Memory B cell (primary cell): ENCODE results near the gene KLHL2.
A peak's percentile ranks its signal among the peaks of the same experiment; 100 is the strongest.

ENCODE experiments used
- ATAC-seq: fragments of 150-1000 bp; cut with Tn5 transposase; 2 replicates; pipeline ENCODE4 v1.10.0; 2021; ENCODE audit warnings: low read depth, mild to moderate bottlenecking, moderate library complexity
- DNase-seq, 2 donors: peaks; one replicate each; pipeline ENCODE4 v3.0.0; 2022; ENCODE audit warnings: low spot score in 2 of 2
- H3K27ac Mint-ChIP-seq: one replicate; pipeline ENCODE4 v1.8.0; 2022; ENCODE audit warnings: mild to moderate bottlenecking, moderate library complexity, mixed read lengths
- H3K27me3 Mint-ChIP-seq: one replicate; pipeline ENCODE4 v1.8.0; 2022; ENCODE audit warnings: mixed read lengths
- H3K36me3 Mint-ChIP-seq: one replicate; pipeline ENCODE4 v1.8.0; 2022; ENCODE audit warnings: mild to moderate bottlenecking, mixed read lengths
- H3K4me1 Mint-ChIP-seq: one replicate; pipeline ENCODE4 v1.8.0; 2022; ENCODE audit warnings: mixed read lengths
- H3K4me3 Mint-ChIP-seq: one replicate; pipeline ENCODE4 v1.8.0; 2022; ENCODE audit warnings: mild to moderate bottlenecking, moderate library complexity, mixed read lengths
- H3K9me3 Mint-ChIP-seq: one replicate; pipeline ENCODE4 v1.8.0; 2022; ENCODE audit warnings: mixed read lengths

Gene KLHL2

DNA sequence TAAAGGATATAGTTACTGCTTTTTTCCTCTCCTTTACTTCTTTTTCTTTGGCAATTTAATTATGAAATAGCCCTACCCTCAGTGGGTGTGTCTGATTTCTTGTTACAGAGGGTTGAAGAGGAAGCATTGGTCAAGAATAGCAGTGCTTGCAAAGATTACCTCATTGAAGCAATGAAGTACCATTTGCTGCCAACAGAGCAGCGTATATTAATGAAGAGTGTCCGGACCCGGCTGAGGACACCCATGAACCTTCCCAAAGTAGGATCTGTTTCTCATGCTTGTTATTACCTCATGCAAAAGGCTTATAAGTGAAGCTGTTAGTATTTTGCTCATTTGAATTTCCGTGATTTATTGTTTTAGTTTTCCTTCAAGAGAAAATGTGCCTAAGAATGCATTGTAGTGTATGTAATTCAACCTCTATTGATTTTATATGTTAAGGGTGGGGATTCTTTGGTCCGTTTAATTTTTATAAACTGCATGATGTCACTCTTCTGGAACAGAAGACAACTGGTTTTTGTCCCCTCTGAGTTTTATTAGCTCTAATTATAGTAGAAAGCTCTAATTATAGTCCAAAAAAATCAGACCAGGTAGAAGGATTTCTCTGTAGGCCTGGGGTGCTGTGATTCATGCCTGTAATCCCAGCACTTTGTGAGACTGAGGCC lies 92.2 kb downstream of the KLHL2 start:
- H3K4me3 Mint-ChIP-seq: no peak overlapping the region
- H3K27me3 Mint-ChIP-seq: no peaks in the 10 kb centered on the region
- DNase-seq (no peak), ATAC-seq (no peak)
- peaks cover 19% of the 10 kb centered on the region for H3K4me1 Mint-ChIP-seq
- peaks cover 26% of the 10 kb centered on the region for H3K36me3 Mint-ChIP-seq
- H3K27ac Mint-ChIP-seq: no peak overlapping the region
- no peaks in the 10 kb centered on the region for H3K9me3 Mint-ChIP-seq

DNA sequence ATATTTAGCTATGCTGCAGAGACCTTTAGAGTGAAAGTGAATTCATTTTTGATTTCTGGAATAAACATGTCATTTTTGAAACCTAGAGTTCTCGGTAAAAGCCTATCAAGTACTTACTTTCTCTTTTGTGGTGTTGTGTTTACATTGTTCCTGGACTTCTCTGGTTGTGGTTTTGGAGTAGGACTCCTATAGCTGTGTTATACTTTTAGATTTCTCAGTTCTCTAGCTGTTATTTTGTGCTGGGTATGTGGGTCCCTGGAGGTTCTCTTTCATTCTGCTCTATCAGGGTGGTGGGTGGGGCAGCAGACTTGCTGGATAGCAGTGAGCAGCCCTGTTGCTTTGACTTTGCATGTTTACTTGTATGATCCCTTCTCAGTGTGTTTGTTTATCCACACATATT lies 94.5 kb downstream of the KLHL2 start:
- Mint-ChIP-seq H3K27me3 (no peaks in the 10 kb centered on the region), H3K9me3 (no peaks in the 10 kb centered on the region), H3K36me3 (peaks cover 25% of the 10 kb centered on the region), H3K27ac (peak overlapping the region; percentile 11), H3K4me1 (peaks cover 6% of the 10 kb centered on the region), H3K4me3 (peak overlapping the region; percentile 73)
- DNase-seq (no peak), ATAC-seq (peak; percentile 21)

DNA sequence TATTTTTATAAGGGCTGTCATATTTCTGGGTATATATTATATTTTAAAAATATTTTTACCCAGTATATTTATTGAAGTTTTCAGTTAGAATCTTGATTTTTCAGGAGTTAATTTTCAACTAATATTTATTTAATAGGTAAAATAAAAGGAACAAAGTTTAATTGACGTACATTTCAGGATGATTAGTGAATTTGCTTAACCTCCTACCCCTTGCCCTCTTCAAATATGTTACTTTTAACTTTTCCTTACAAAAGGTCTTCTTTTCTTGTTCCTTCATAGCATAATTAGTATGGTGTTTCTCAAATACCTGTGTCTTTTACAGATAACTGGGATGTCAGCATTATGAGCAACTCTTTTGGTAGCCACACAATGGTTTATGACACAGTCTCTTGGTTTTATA lies 95.3 kb downstream of the KLHL2 start:
- peaks cover 23% of the 10 kb centered on the region for H3K36me3 Mint-ChIP-seq
- H3K4me3 Mint-ChIP-seq: no peak overlapping the region
- no peaks in the 10 kb centered on the region for H3K9me3 Mint-ChIP-seq
- H3K27me3 Mint-ChIP-seq: no peaks in the 10 kb centered on the region
- no peak overlapping the region for H3K27ac Mint-ChIP-seq
- H3K4me1 Mint-ChIP-seq: peaks cover 6% of the 10 kb centered on the region
- ATAC-seq: no peak
- no peak for DNase-seq

DNA sequence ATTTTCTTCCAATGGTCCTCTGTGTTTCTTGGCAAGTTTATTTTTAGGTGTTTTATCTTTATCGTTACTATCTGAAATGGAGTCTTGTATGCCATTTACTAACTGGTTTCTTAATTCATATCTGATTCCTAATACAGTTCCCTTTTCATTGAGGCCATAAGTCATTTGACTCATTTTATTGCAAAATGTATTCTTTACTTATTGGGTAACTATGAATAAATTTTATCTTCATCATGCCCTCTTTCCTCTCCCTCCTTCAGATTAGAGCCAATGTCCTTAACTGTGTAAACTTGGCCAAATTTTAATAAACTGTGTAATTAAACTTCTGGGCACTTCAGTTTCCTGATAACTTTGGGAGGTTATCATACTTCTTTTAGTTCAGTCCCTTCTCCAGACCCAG lies 100.8 kb downstream of the KLHL2 start:
- Mint-ChIP-seq H3K9me3 (no peaks in the 10 kb centered on the region), H3K36me3 (peaks cover 30% of the 10 kb centered on the region), H3K4me1 (no peaks in the 10 kb centered on the region), H3K4me3 (no peak overlapping the region), H3K27ac (peak overlapping the region; percentile 31), H3K27me3 (no peaks in the 10 kb centered on the region)
- ATAC-seq (no peak), DNase-seq (no peak)

DNA sequence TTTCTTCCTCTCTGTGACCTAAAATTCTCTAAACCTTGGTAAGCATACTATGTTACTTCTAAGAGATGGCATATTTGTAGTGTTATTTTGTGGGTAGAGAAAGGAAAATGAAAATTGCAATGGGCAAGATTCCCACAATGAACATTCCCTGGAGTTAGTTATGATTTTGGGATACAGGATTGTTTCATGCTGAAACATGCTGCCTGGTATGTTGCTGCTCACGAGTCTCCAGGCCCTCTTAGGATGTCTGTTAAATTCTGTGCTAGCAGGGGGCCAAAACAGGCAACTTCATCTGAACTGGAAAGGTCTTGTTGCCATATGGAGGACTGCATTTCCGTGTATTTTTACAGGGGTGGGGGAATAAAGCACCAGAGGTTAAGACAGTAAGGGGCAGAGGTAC lies 101.2 kb downstream of the KLHL2 start:
- Mint-ChIP-seq H3K4me1 (no peaks in the 10 kb centered on the region), H3K27ac (peak overlapping the region; percentile 31), H3K27me3 (no peaks in the 10 kb centered on the region), H3K4me3 (no peak overlapping the region), H3K9me3 (no peaks in the 10 kb centered on the region), H3K36me3 (peaks cover 30% of the 10 kb centered on the region)
- DNase-seq: no peak
- ATAC-seq: no peak

DNA sequence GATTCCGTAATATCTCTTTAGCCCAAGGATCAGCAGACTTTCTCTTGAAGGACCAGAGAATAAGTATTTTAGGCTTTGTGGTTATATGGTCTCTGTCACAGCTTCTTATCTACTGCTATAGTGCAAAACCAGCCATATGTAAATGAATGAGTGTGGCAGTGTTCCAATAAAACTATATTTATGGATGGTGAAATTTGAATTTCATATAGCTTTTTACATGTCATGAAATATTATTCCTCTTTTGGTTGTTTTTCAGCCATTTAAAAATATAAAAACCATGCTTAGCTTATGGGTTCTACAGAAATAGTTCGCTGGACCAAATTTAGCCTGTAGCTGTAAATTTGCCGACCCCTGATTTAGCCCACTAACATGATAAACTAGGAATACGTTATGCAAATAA lies 102.1 kb downstream of the KLHL2 start:
- H3K36me3 Mint-ChIP-seq: peaks cover 32% of the 10 kb centered on the region

DNA sequence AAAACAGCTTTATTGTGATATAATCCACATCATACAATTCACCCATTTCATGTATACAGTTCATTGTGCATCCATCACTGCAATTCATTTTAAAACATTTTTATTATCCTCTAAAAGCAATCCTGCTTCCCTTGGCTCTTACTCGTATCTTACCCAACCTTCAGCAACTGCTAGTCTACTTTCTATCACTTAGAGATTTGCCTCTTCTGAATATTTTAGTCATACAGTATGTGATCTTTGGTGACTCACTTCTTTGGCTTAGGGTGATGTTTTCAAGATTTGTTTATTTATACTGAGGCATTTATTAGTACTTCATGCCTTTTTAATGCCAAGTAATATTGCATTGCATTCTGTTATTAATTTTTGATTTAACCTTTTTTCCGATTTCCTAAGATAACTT lies 105.1 kb downstream of the KLHL2 start:
- Mint-ChIP-seq H3K4me3 (no peak overlapping the region), H3K4me1 (no peaks in the 10 kb centered on the region), H3K9me3 (no peaks in the 10 kb centered on the region), H3K27me3 (no peaks in the 10 kb centered on the region), H3K36me3 (peaks cover 26% of the 10 kb centered on the region), H3K27ac (no peak overlapping the region)
- ATAC-seq (no peak), DNase-seq (no peak)

More for the DNA sequence above, 102.1 kb downstream of the KLHL2 start:
- Mint-ChIP-seq H3K9me3 (no peaks in the 10 kb centered on the region), H3K4me3 (no peak overlapping the region), H3K27me3 (no peaks in the 10 kb centered on the region), H3K4me1 (no peaks in the 10 kb centered on the region), H3K27ac (no peak overlapping the region)
- DNase-seq (no peak), ATAC-seq (no peak)

DNA sequence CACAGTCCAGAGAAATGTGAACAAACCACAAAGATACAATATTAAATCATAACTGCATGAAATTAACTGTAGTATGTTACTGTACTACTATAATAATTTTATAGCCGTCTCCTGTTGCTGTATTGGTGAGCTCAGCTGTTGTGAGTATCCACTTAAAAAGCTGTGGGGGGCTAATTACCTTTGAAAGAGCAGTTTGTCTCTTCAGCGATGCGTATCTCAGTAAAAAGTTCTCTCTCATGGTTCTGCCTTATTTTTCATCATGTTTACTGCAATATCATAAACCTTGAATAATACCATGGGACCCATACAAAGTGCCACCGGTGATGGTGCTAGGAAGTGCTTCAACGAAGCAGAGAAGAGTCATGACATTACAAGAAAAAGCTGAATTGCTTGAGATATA lies 111.7 kb downstream of the KLHL2 start:
- no peak overlapping the region for H3K4me3 Mint-ChIP-seq
- no peak for ATAC-seq
- no peak overlapping the region for H3K27ac Mint-ChIP-seq
- no peaks in the 10 kb centered on the region for H3K9me3 Mint-ChIP-seq
- peaks cover 10% of the 10 kb centered on the region for H3K36me3 Mint-ChIP-seq
- peaks cover 6% of the 10 kb centered on the region for H3K4me1 Mint-ChIP-seq
- no peak for DNase-seq
- H3K27me3 Mint-ChIP-seq: no peaks in the 10 kb centered on the region

DNA sequence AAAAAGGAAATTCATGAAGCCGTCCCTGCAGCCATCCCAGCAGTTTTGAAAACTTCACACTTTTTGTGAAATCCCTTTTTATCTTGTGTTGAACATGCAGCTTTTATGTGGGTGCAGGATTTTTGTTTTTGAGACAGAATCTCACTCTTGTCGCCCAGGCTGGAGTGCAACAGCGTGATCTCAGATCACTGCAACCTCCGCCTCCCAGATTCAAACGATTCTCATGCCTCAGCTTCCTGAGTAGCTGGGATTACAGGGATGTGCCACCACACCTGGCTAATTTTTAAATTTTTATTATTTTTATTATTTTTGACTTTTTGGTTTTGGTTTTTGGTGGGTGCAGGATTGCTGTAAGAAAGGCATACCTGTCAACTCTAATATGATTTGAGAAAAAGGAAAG lies 112.1 kb downstream of the KLHL2 start:
- Mint-ChIP-seq H3K9me3 (no peaks in the 10 kb centered on the region), H3K27me3 (no peaks in the 10 kb centered on the region), H3K36me3 (peaks cover 10% of the 10 kb centered on the region), H3K4me1 (peaks cover 6% of the 10 kb centered on the region), H3K27ac (no peak overlapping the region), H3K4me3 (no peak overlapping the region)
- ATAC-seq (no peak), DNase-seq (no peak)

DNA sequence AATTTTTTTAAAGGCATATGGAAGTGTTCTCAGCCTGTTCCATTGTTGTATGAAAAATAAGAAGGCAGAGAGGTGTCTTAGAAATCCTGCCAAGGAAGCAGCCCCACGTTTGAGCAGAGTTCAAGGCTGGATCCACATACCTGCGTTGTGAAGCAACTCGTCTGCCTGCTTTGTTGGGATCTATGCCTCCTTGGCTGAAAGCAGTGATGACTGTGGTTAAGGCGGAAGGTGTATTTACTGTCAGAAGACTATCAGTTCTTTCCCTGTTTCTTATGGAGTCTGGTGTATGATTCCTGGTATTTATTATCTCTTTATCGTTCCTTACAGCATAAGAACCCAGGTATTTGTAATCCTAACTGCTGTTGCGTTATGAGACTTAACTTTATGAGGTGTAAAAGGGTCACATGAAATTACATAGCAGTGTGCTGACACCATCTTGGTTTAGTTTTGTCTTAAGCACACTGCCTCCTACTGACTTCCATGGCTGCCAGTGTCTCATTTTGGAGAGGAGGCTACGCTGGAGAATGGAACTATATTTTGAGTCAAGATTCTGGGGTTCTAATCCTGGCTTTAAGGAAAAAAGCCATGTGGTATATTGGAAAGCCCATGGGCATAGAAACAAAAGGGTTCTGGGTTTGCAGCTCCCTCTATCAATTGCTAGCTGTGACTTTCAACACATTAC lies 117.0 kb downstream of the KLHL2 start:
- peak overlapping the region; percentile 22 for H3K27ac Mint-ChIP-seq
- no peaks in the 10 kb centered on the region for H3K9me3 Mint-ChIP-seq
- ATAC-seq (no peak), DNase-seq (no peak)
- H3K27me3 Mint-ChIP-seq: no peaks in the 10 kb centered on the region
- peaks cover 13% of the 10 kb centered on the region for H3K4me1 Mint-ChIP-seq
- peaks cover 5% of the 10 kb centered on the region for H3K36me3 Mint-ChIP-seq
- H3K4me3 Mint-ChIP-seq: no peak overlapping the region

DNA sequence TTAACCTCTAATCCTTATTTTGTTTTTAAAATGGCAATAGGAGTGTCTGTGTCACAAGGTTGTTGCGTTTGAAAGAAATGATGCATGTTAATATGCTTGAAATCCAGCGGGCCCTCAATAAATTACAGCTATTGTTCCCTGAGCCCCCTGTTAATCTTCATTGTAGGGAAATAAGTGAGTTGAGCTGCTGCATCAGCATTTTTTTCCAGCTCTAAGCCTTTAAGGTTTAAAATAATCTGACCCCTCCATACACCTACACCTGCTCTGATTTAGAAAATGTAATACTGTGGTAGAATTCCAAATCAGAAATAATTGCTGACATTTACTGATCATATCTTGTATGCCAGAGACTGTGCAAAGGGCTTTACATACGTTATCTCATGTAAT lies 117.5 kb downstream of the KLHL2 start:
- no peak overlapping the region for H3K27ac Mint-ChIP-seq
- no peaks in the 10 kb centered on the region for H3K27me3 Mint-ChIP-seq
- no peaks in the 10 kb centered on the region for H3K9me3 Mint-ChIP-seq
- H3K4me1 Mint-ChIP-seq: peaks cover 15% of the 10 kb centered on the region
- H3K4me3 Mint-ChIP-seq: no peak overlapping the region
- ATAC-seq (no peak), DNase-seq (no peak)
- H3K36me3 Mint-ChIP-seq: peaks cover 2% of the 10 kb centered on the region

DNA sequence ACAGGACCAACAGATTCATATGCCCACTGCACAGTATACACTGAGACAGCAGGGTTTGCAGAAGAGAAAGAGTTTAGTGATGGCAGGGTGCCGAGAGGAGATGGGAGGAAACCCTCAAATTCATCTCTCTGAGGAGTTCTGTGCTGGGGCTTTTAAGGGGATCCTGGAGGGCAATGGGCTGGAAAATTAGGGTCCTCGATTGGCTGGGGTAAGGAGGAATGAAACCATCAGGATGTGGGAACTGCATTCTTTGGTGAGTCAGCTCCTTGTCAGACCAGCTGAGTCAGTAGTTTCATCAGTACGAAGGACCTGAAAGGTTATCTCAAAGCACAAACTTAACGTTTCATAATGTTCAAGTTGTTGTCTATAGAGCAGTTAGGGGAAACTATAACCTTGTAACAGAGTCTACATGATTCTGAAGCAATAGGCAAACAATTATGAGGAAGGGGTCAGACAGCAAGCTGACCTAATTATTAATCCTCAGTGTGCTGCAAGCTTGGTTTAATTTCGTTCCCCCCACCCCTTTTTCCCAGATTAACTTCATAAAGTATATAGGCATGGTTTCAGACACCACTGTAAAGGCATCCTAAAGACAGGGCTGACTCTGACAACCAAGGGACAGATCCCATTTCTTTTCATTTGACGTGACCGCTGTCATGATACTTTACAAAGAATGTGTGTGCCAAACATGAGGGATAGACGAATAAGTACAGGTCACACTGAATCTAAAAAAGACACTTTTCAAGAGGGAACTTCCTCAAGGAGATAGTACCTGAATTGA lies 118.6 kb downstream of the KLHL2 start:
- H3K4me1 Mint-ChIP-seq: peaks cover 17% of the 10 kb centered on the region
- ATAC-seq: no peak
- H3K36me3 Mint-ChIP-seq: peaks cover 6% of the 10 kb centered on the region
- no peak overlapping the region for H3K27ac Mint-ChIP-seq
- H3K27me3 Mint-ChIP-seq: no peaks in the 10 kb centered on the region
- DNase-seq: no peak
- H3K9me3 Mint-ChIP-seq: no peaks in the 10 kb centered on the region
- H3K4me3 Mint-ChIP-seq: peak overlapping the region; percentile 41

DNA sequence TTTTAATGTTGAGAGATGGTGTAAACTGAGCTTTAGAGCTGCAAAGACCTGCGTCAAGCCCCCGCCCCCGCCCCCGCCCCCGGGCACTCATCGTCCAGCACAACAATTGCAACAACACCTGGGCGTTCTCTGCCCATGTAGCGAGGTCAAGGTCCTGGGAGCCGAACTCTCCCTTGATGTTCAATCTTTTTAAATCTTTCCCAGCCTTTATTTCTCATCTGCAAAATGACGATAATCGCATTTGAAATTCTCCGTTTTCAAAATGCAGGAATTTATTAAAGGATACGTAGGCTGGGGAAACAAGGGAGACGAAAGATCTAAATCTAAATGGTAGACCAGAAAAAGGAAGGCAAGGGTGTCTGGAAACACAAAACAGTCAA lies 119.5 kb downstream of the KLHL2 start:
- Mint-ChIP-seq H3K9me3 (no peaks in the 10 kb centered on the region), H3K27ac (no peak overlapping the region), H3K4me3 (no peak overlapping the region), H3K4me1 (peaks cover 20% of the 10 kb centered on the region), H3K27me3 (no peaks in the 10 kb centered on the region), H3K36me3 (peaks cover 9% of the 10 kb centered on the region)
- ATAC-seq (peak; percentile 0), DNase-seq (no peak)

DNA sequence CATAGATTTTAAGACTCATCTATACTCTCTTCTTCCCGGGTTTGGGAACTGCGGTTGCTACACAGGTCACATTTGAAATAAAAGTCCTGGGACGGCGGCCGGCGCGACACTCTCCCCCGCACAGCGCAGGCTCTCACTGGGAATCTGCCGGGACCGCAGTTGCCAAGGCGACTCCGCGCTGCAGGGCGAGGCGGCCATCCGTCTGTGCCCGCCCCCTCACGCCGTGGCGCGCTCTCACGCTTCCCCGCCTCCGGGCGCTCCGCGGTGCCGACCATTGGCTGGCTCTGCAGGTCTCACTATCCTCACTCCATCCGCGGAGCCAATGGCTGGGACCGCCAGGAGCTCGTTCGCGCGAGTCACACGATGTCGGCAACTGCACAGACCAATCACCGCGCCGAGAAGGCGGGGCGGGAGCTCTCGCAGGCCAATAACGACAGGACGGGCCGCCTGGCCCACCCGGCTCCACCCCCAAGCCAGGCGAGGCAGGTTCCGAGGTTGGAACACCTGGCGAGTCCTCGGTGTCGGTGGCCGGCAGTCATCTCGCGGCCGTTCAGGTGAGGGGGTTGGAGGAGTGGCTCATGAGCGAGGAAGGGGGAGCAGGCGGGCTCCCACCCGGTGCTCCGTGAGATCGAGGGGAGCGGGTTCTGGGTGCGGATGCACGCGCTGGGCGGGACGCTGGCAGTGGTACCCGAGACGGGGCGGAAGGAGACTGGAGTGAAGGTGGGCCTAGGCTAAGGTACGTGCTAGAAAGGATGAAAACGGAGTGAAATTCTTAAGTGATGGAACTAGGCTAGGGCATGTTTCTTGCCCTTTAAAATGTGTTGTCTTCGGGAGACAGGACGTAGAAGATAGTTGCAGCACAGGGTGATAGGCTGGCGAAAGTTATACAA lies 120.1 kb downstream of the KLHL2 start, which contains the start of gene MSMO1:
MSMO1 (plus strand) TSS at position 459 of the 890 bp plus-strand sequence. CDS start 5,702 bp downstream, outside the sequence.
- H3K9me3 Mint-ChIP-seq: no peaks in the 10 kb centered on the region
- H3K4me3 Mint-ChIP-seq: no peak within 1 kb of the TSS
- H3K36me3 Mint-ChIP-seq: peaks cover 14% of the 10 kb centered on the region
- DNase-seq: peak; percentile 91 to 97
- no peaks in the 10 kb centered on the region for H3K27me3 Mint-ChIP-seq
- H3K27ac Mint-ChIP-seq: no peak within 1 kb of the TSS
- ATAC-seq: peak; percentile 93
- H3K4me1 Mint-ChIP-seq: peaks cover 26% of the 10 kb centered on the region
